ENCODE measurements around the gene FAM234A. TPM values are rescaled to one million over a fixed set of nuclear protein-coding genes. Genes with fewer than 3 reads are reported as not detected.
"Not testable (repeated sequence)": the region's sequence is repeated elsewhere in the genome, so short reads cannot be mapped to it uniquely, and the experiment has no call there.

FAM234A gene
- polyA plus RNA-seq, 1 experiment, result 75.5 TPM

DNA sequence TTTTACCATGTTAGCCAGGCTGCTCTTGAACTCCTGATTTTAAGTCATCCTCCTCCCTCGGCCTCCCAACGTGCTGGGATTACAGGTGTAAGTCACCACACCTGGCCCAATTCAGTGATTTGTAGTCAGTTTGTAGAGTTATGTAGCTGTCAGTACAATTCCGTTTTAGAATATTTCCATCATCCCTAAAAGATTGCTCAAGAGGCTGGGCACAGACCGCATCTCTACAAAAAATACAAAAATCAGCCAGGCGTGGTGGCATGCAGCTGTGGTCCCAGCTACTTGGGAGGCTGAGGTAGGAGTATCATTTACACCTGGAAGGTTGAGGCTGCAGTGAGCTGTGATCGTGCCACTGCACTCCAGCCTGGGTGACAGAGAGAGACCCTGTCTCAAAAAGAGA is 20.6 kb downstream of the FAM234A start:
- ChIA-PET POLR2A (no interaction called here), CTCF (no interaction called here)
- Histone ChIP-seq H3K36me3 (ENCODE audit: control insufficient read depth, insufficient read depth, low read length) (peaks cover 16% of the 10 kb centered on the region), H3K4me3 (ENCODE audit: low read depth, low read length) (no peak overlapping the region), H3K27me3 (ENCODE audit: control insufficient read depth, insufficient read depth, low read length) (no peaks in the 10 kb centered on the region)
- DNase-seq (ENCODE audit: low read depth), result no peak
- TF ChIP-seq, protein P1, sequence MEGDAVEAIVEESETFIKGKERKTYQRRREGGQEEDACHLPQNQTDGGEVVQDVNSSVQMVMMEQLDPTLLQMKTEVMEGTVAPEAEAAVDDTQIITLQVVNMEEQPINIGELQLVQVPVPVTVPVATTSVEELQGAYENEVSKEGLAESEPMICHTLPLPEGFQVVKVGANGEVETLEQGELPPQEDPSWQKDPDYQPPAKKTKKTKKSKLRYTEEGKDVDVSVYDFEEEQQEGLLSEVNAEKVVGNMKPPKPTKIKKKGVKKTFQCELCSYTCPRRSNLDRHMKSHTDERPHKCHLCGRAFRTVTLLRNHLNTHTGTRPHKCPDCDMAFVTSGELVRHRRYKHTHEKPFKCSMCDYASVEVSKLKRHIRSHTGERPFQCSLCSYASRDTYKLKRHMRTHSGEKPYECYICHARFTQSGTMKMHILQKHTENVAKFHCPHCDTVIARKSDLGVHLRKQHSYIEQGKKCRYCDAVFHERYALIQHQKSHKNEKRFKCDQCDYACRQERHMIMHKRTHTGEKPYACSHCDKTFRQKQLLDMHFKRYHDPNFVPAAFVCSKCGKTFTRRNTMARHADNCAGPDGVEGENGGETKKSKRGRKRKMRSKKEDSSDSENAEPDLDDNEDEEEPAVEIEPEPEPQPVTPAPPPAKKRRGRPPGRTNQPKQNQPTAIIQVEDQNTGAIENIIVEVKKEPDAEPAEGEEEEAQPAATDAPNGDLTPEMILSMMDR (IDR thresholded peaks at IDR 0.05; ENCODE audit: insufficient read depth, low read depth, low read length), result no peak

DNA sequence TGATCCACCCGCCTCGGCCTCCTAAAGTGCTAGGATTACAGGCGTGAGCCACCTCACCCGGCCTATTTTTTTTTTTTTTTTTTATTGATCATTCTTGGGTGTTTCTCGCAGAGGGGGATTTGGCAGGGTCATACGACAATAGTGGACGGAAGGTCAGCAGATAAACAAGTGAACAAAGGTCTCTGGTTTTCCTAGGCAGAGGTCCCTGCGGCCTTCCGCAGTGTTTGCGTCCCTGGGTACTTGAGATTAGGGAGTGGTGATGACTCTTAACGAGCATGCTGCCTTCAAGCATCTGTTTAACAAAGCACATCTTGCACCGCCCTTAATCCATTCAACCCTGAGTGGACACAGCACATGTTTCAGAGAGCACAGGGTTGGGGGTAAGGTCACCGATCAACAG is 23.5 kb downstream of the FAM234A start:
- DNase-seq (ENCODE audit: low read depth); H3K4me3 ChIP-seq (ENCODE audit: low read depth, low read length); CTCF ChIA-PET; POLR2A ChIA-PET; H3K27me3 ChIP-seq (ENCODE audit: control insufficient read depth, insufficient read depth, low read length): not testable (repeated sequence)
- H3K36me3 ChIP-seq (ENCODE audit: control insufficient read depth, insufficient read depth, low read length), result peaks cover 20% of the 10 kb centered on the region

DNA sequence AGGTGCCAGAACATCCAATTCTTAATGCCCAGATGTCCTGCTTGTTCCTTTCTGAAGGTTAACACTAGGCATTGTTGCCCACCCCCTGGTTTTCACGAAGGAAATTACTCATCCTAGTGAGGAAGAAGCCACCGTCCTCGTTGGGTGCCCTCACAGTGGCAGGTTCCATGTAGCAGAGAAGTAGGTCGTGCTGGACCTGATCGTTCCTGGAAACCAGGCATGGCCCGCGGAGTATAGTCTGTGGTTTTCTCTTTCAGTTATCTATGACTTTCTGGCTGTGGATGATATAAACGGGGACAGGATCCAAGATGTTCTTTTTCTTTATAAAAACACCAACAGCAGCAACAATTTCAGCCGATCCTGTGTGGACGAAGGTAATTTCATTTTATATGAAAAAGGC is 24.6 kb downstream of the FAM234A start:
- no peak overlapping the region for H3K4me3 ChIP-seq (ENCODE audit: low read depth, low read length)
- ChIA-PET CTCF (interaction anchor here (1.0 kb wide), 1 partner anchor 15 kb away, joined by 3 read pairs; no protein-coding TSS in a partner anchor), POLR2A (no interaction called here)
- H3K36me3 ChIP-seq (ENCODE audit: control insufficient read depth, insufficient read depth, low read length), result peaks cover 18% of the 10 kb centered on the region
- H3K27me3 ChIP-seq (ENCODE audit: control insufficient read depth, insufficient read depth, low read length), result no peaks in the 10 kb centered on the region
- no peak for DNase-seq (ENCODE audit: low read depth)
- TF ChIP-seq, protein P1 (IDR thresholded peaks at IDR 0.05; ENCODE audit: insufficient read depth, low read depth, low read length), result no peak

DNA sequence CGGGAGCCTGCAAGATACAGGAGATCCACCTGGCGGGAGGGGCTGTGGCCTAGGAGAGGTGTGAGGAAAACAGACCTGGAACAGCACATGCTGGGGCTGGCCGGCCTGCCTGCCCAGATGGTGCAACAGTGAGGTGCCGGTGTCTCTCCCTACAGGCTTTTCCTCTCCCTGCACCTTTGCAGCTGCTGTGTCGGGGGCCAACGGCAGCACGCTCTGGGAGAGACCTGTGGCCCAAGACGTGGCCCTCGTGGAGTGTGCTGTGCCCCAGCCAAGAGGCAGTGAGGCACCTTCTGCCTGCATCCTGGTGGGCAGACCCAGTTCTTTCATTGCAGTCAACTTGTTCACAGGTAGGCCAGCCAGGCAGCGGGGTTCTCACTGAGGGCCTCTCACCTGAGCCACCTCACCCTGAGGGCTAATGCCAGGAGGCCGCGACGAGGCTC is 25.2 kb downstream of the FAM234A start:
- H3K36me3 ChIP-seq (ENCODE audit: control insufficient read depth, insufficient read depth, low read length), result peaks cover 16% of the 10 kb centered on the region
- H3K4me3 ChIP-seq (ENCODE audit: low read depth, low read length), result no peak overlapping the region
- TF ChIP-seq, protein P1 (IDR thresholded peaks at IDR 0.05; ENCODE audit: insufficient read depth, low read depth, low read length), result no peak
- ChIA-PET CTCF (interaction anchor here (1.0 kb wide), 1 partner anchor 14 kb away, joined by 3 read pairs; no protein-coding TSS in a partner anchor), POLR2A (no interaction called here)
- no peaks in the 10 kb centered on the region for H3K27me3 ChIP-seq (ENCODE audit: control insufficient read depth, insufficient read depth, low read length)
- DNase-seq (ENCODE audit: low read depth), result no peak

DNA sequence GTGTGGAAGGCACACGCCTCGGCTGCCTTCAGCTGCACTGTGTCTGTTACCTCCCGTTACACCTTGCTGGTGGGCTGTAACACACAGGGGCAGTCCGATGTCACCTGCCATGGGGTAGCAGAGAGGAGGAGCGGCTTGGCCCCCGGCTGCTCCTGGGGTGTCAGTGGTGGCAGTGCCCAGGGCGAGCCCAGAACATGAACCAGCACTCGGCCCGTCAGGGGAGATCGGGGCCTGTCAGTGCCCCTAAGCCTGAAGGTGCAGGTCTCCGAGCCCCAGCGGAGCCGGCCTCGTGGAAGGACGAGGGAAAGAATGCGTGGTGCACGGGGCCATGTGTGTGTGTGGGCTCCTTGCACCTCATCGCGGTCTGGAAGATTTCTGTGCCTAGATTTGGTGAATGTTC is 25.7 kb downstream of the FAM234A start:
- H3K36me3 ChIP-seq (ENCODE audit: control insufficient read depth, insufficient read depth, low read length), result peaks cover 16% of the 10 kb centered on the region
- no peak for DNase-seq (ENCODE audit: low read depth)
- POLR2A ChIA-PET, result no interaction called here

More for the DNA sequence above, 25.7 kb downstream of the FAM234A start:
- Histone ChIP-seq H3K27me3 (ENCODE audit: control insufficient read depth, insufficient read depth, low read length) (no peaks in the 10 kb centered on the region), H3K4me3 (ENCODE audit: low read depth, low read length) (no peak overlapping the region)
- CTCF ChIA-PET, result interaction anchor here (1.0 kb wide), 1 partner anchor 13 kb away, joined by 3 read pairs; no protein-coding TSS in a partner anchor
- TF ChIP-seq, protein P1 (IDR thresholded peaks at IDR 0.05; ENCODE audit: insufficient read depth, low read depth, low read length), result no peak

Measured in BJ (cell line).